ENCODE measurements around the gene OSMR. TPM values are rescaled to one million over a fixed set of nuclear protein-coding genes. Genes with fewer than 3 reads are reported as not detected.
A peak's percentile ranks its signal among the peaks of the same experiment; 100 is the strongest.

OSMR gene
- total RNA-seq, 6 donors from 2014 or later = 52.9 to 123 (median 72.2) TPM

DNA sequence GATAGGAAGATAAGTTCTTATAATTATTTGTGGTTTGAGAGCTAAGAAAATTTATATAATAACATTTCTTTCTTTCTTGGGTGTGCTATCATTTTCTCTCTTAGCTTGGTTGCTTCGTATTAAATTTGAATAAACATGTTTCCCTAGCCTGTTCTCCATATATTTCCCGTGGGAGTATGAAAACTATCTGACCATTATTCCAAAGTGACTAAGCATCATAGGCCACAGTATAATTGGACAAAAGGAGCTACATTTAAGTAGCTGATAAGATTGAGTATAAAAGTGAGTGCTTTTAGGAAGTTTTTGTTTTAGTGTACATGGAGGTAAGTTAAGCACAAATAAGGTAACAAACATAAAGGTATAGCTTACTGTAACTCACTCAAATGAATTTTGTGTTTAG, 8.4 kb upstream of the OSMR start:
- WGBS, 2 donors = 64 to 80% methylated on average over 2 of the region's 2 CpGs
- no peaks in the 10 kb centered on the region for H3K9me3 ChIP-seq
- H3K27ac ChIP-seq = peak overlapping the region in 1 of 4 donors; percentile 55
- H3K36me3 ChIP-seq = no peaks in the 10 kb centered on the region
- no peak for DNase-seq
- TF ChIP-seq POLR2A (IDR thresholded peaks at IDR 0.05) = no peak
- TF ChIP-seq EP300 (IDR thresholded peaks at IDR 0.05) = no peak
- TF ChIP-seq POLR2AphosphoS5 (IDR thresholded peaks at IDR 0.05) = no peak
- TF ChIP-seq, protein P1, sequence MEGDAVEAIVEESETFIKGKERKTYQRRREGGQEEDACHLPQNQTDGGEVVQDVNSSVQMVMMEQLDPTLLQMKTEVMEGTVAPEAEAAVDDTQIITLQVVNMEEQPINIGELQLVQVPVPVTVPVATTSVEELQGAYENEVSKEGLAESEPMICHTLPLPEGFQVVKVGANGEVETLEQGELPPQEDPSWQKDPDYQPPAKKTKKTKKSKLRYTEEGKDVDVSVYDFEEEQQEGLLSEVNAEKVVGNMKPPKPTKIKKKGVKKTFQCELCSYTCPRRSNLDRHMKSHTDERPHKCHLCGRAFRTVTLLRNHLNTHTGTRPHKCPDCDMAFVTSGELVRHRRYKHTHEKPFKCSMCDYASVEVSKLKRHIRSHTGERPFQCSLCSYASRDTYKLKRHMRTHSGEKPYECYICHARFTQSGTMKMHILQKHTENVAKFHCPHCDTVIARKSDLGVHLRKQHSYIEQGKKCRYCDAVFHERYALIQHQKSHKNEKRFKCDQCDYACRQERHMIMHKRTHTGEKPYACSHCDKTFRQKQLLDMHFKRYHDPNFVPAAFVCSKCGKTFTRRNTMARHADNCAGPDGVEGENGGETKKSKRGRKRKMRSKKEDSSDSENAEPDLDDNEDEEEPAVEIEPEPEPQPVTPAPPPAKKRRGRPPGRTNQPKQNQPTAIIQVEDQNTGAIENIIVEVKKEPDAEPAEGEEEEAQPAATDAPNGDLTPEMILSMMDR (IDR thresholded peaks at IDR 0.05) = no peak
- H3K4me3 ChIP-seq = no peak overlapping the region
- H3K4me1 ChIP-seq = peaks cover 5 to 23% (median 13%) of the 10 kb centered on the region in 4 donors
- no peak for ATAC-seq (ENCODE audit: low FRiP score in 2 of 2)
- H3K27me3 ChIP-seq = no peaks in the 10 kb centered on the region

DNA sequence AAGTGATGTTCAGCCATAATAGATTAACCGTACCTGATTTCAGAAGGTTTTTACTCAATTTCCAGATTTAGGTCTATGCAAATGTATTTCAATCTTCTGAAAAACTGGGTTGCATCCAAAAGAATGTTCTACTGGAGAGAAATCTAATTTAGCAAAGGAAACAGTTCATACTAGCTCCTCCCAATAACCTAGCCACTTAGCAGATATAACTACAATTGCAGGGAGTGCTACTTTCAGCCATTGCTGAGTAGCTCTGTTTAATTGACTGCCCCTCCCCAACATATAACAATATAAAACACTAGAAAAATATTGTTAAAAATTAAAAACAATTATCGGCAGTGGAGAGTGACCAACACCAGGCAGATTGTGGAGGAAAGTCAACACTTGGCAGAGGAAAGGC, 7.9 kb upstream of the OSMR start:
- no peaks in the 10 kb centered on the region for H3K27me3 ChIP-seq
- H3K36me3 ChIP-seq = peaks cover 0 to 3% (median 0%) of the 10 kb centered on the region in 4 donors
- TF ChIP-seq, protein P1 (IDR thresholded peaks at IDR 0.05) = no peak
- no peak for TF ChIP-seq EP300 (IDR thresholded peaks at IDR 0.05)
- TF ChIP-seq POLR2AphosphoS5 (IDR thresholded peaks at IDR 0.05) = no peak
- no peak for TF ChIP-seq POLR2A (IDR thresholded peaks at IDR 0.05)
- no peak for ATAC-seq (ENCODE audit: low FRiP score in 2 of 2)
- 88 to 91% methylated on average over 2 of the region's 2 CpGs for WGBS, 2 donors
- peak overlapping the region in 1 of 4 donors; percentile 55 for H3K27ac ChIP-seq
- no peaks in the 10 kb centered on the region for H3K9me3 ChIP-seq
- no peak for DNase-seq
- H3K4me1 ChIP-seq = peaks cover 5 to 23% (median 16%) of the 10 kb centered on the region in 4 donors
- H3K4me3 ChIP-seq = no peak overlapping the region

DNA sequence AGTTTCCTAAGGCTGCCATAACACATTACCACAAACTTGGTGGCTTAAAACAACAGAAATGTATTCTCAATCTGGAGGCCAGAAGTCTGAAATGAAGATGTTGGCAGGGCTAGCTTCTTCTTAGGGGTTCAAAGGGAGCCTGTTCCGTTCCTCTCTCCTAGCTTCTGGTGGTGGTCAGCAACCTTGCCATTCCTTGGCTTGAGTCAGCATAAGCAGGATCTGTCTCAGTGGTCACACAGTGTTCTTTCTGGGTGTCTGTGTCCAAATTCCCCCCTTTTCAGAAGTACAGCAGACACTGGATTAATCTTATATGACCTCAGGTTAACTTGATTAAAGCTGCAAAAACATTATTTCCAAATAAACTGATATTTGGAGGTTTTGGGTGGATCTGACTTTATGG, 2.1 kb upstream of the OSMR start:
- H3K4me3 ChIP-seq = peak overlapping the region in 1 of 4 donors; percentile 85
- TF ChIP-seq EP300 (IDR thresholded peaks at IDR 0.05) = no peak
- TF ChIP-seq, protein P1 (IDR thresholded peaks at IDR 0.05) = no peak
- TF ChIP-seq POLR2AphosphoS5 (IDR thresholded peaks at IDR 0.05) = no peak
- peaks cover 8 to 22% (median 16%) of the 10 kb centered on the region in 4 donors for H3K4me1 ChIP-seq
- no peaks in the 10 kb centered on the region for H3K9me3 ChIP-seq
- peak overlapping the region in 2 of 4 donors; percentile 95 to 98 for H3K27ac ChIP-seq
- peaks cover 0 to 3% (median 0%) of the 10 kb centered on the region in 4 donors for H3K36me3 ChIP-seq
- ATAC-seq (ENCODE audit: low FRiP score in 2 of 2) (no peak), DNase-seq (no peak)
- H3K27me3 ChIP-seq = peaks cover 0 to 2% (median 0%) of the 10 kb centered on the region in 4 donors
- WGBS, 2 donors = 88 to 91% methylated on average over 1 of the region's 1 CpG

DNA sequence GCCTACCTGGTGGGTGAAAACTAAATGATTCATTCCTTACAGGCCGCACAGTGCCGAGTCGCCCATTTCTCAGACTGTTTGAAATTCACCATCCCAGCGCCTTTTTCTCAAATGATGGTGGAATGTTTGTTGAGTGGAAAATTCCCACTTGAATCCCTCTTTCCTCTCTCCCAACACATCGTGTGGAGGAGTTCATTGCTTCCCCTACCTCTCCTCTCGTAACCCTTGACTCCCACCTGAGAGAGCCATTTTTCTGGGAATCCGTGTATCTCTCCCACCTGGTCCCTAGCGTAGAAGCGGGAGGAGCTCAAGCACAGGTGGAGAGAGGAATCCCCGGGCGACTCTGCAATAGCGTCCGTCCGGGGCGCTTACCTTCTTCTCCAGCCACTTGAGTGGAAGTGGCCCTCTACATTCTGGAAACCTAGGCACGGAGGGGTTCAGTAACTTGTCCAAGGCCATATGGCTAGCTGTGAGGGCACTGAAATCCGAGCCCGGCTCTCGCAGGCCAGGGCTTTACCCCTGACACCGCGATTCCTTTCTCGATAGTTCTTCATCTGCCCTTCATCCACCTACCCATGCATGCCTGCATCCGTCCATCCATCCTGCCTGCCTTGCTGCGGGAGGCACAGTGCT, 683 bp downstream of the OSMR start:
- Histone ChIP-seq H3K9me3 (no peaks in the 10 kb centered on the region), H3K4me3 (peak overlapping the region; percentile 72 to 90 (median 79)), H3K36me3 (peaks cover 0 to 8% (median 0%) of the 10 kb centered on the region in 4 donors), H3K4me1 (peaks cover 13 to 33% (median 16%) of the 10 kb centered on the region in 4 donors), H3K27ac (peak overlapping the region; percentile 93 to 99 (median 96)), H3K27me3 (peaks cover 0 to 2% (median 0%) of the 10 kb centered on the region in 4 donors)
- TF ChIP-seq POLR2A (IDR thresholded peaks at IDR 0.05) (peak in 1 of 4 donors; percentile 7), EP300 (IDR thresholded peaks at IDR 0.05) (no peak), POLR2AphosphoS5 (IDR thresholded peaks at IDR 0.05) (peak in 1 of 2 donors; percentile 12)
- TF ChIP-seq, protein P1 (IDR thresholded peaks at IDR 0.05) = no peak
- ATAC-seq (ENCODE audit: low FRiP score in 2 of 2) = peak in 1 of 2 donors; percentile 25
- 9 to 20% methylated on average over 23 to 24 of the region's 24 CpGs for WGBS, 2 donors
- DNase-seq = peak; percentile 24 to 41

All from upper lobe of left lung (tissue), 6 donors.